IMR-90 (cell line): ENCODE measurements around the gene TCERG1L. TPM values are rescaled to one million over a fixed set of nuclear protein-coding genes. Genes with fewer than 3 reads are reported as not detected.

Experiments used
- ATAC-seq: fragments of 200-7000 bp; cut with Tn5 transposase; 2 replicates; pipeline ENCODE4 v1.9.1; 2020; ENCODE audit warnings: low read depth, mild to moderate bottlenecking, moderate library complexity
- BruUV-seq: library from RNA; stranded (reverse); fragments of 400-500 nt; replicated peaks from 2 replicates; lab custom pipeline; 2021; lab: Mats Ljungman, UMichigan
- CTCF ChIA-PET: fragments of 300-600 bp; formaldehyde crosslinking; extraction: SDS; loops from one replicate; lab custom pipeline; 2021; ENCODE audit warnings: antibody characterized with exemption; lab: Yijun Ruan, JAX
- POLR2A ChIA-PET: fragments of 300-600 bp; sonication (Branson Sonifier 250); formaldehyde crosslinking; loops from one replicate; lab custom pipeline; 2022; ENCODE audit warnings: antibody characterized with exemption; ENCODE audit not compliant: unreplicated experiment; lab: Charles Lee
- DNase-seq: peaks from one replicate; pipeline ENCODE4 v3.0.0; 2013
- H2AFZ ChIP-seq: replicated peaks from 2 replicates; pipeline ENCODE3; 2013; ENCODE audit warnings: low read length, mild to moderate bottlenecking; ENCODE audit not compliant: poor library complexity
- H2AK5ac ChIP-seq: 2 replicates; pipeline ENCODE4 v1.6.1; 2013; ENCODE audit warnings: low read depth, low read length, inconsistent platforms
- H2AK9ac ChIP-seq: replicated peaks from 2 replicates; pipeline ENCODE3; 2013; ENCODE audit warnings: mild to moderate bottlenecking, low read depth, low read length, moderate library complexity; ENCODE audit not compliant: poor library complexity
- H2BK120ac ChIP-seq: 2 replicates; pipeline ENCODE4 v1.6.1; 2013; ENCODE audit warnings: low read depth, low read length, inconsistent platforms
- H2BK15ac ChIP-seq: 3 replicates; pipeline ENCODE4 v1.6.1; 2013; ENCODE audit warnings: low read depth, low read length, inconsistent platforms
- H2BK20ac ChIP-seq: 2 replicates; pipeline ENCODE4 v1.6.1; 2013; ENCODE audit warnings: low read depth, mild to moderate bottlenecking, inconsistent platforms, low read length, moderate library complexity
- H2BK5ac ChIP-seq: 2 replicates; pipeline ENCODE4 v1.6.1; 2013; ENCODE audit warnings: mild to moderate bottlenecking, low read depth, low read length, inconsistent platforms; ENCODE audit not compliant: poor library complexity, severe bottlenecking
- H3K14ac ChIP-seq: replicated peaks from 2 replicates; pipeline ENCODE4 v1.6.1; 2013; ENCODE audit warnings: low read depth, low read length, inconsistent platforms
- H3K18ac ChIP-seq: 2 replicates; pipeline ENCODE4 v1.6.1; 2013; ENCODE audit warnings: low read depth, low read length, control low read depth
- H3K23ac ChIP-seq: 2 replicates; pipeline ENCODE4 v1.6.1; 2013; ENCODE audit warnings: low read depth, low read length, inconsistent platforms
- H3K27ac ChIP-seq: 2 replicates; pipeline ENCODE4 v1.5.1; 2013; ENCODE audit warnings: mild to moderate bottlenecking, control low read depth, low read length; ENCODE audit not compliant: insufficient read depth
- H3K27me3 ChIP-seq: 2 replicates; pipeline ENCODE4 v1.6.1; 2013; ENCODE audit warnings: low read length; ENCODE audit not compliant: control insufficient read depth, insufficient read depth
- H3K36me3 ChIP-seq: 2 replicates; pipeline ENCODE4 v1.6.1; 2013; ENCODE audit warnings: low read length, mixed read lengths; ENCODE audit not compliant: control insufficient read depth, insufficient read depth
- H3K4ac ChIP-seq: 2 replicates; pipeline ENCODE4 v1.6.1; 2013; ENCODE audit warnings: low read depth, low read length, inconsistent platforms
- H3K4me1 ChIP-seq: 2 replicates; pipeline ENCODE4 v1.6.1; 2013; ENCODE audit warnings: low read length, mixed read lengths; ENCODE audit not compliant: control insufficient read depth, insufficient read depth
- H3K4me2 ChIP-seq: 2 replicates; pipeline ENCODE4 v1.6.1; 2013; ENCODE audit warnings: low read depth, mild to moderate bottlenecking, control low read depth, low read length, moderate library complexity
- H3K4me3 ChIP-seq: 2 replicates; pipeline ENCODE4 v1.5.1; 2013; ENCODE audit warnings: low read depth, mild to moderate bottlenecking, control low read depth, low read length, moderate library complexity; ENCODE audit not compliant: insufficient read depth
- H3K56ac ChIP-seq: 2 replicates; pipeline ENCODE4 v1.6.1; 2013; ENCODE audit warnings: low read length, inconsistent platforms; ENCODE audit not compliant: insufficient read depth; ENCODE audit errors: extremely low read depth
- H3K79me1 ChIP-seq, 2 experiments: 2 replicates each; pipeline ENCODE4 v1.6.1; 2013; ENCODE audit warnings: low read length in 2 of 2, inconsistent platforms in 1 of 2, low read depth in 1 of 2
- H3K9ac ChIP-seq: 2 replicates; pipeline ENCODE4 v1.6.1; 2013; ENCODE audit warnings: low read depth, low read length, control low read depth
- H3K9me1 ChIP-seq: 2 replicates; pipeline ENCODE4 v1.6.1; 2013; ENCODE audit warnings: low read length, inconsistent platforms; ENCODE audit not compliant: insufficient read depth
- H3K9me3 ChIP-seq: 2 replicates; pipeline ENCODE4 v1.6.1; 2013; ENCODE audit warnings: low read length; ENCODE audit not compliant: control insufficient read depth, insufficient read depth
- H4K20me1 ChIP-seq: 2 replicates; pipeline ENCODE4 v1.6.1; 2013; ENCODE audit warnings: low read length, inconsistent platforms; ENCODE audit not compliant: insufficient read depth
- H4K5ac ChIP-seq: 2 replicates; pipeline ENCODE4 v1.6.1; 2013; ENCODE audit warnings: mild to moderate bottlenecking, low read depth, low read length, control low read depth
- H4K8ac ChIP-seq, 2 experiments: 2 replicates each; pipeline ENCODE4 v1.6.1; 2013; ENCODE audit warnings: low read depth in 2 of 2, low read length in 2 of 2, control low read depth in 1 of 2, inconsistent platforms in 1 of 2
- H4K91ac ChIP-seq: 2 replicates; pipeline ENCODE4 v1.6.1; 2013; ENCODE audit warnings: low read depth, low read length, inconsistent platforms; ENCODE audit not compliant: insufficient read depth
- RCOR1 ChIP-seq: IDR thresholded peaks from 2 replicates; pipeline ENCODE4 v1.6.1; 2012; ENCODE audit warnings: mild to moderate bottlenecking, low read length, improper control_type of control experiment; ENCODE audit not compliant: insufficient replicate concordance
- WGBS, 2 experiments: methylation state at CpG; one replicate each; pipeline versions ENCODE4 v1.1.5 to v1.1.7; 2013; ENCODE audit warnings: missing lambda C conversion rate in 2 of 2; ENCODE audit not compliant: insufficient read length in 1 of 2; ENCODE audit errors: extremely low coverage in 2 of 2; 5-methylcytosine and 5-hydroxymethylcytosine counted together
- dilution Hi-C: fragments of 300-500 bp; cut with HindIII; formaldehyde crosslinking; loops from one replicate; pipeline ENCODE4 v1.14.3; 2018; ENCODE audit warnings: low sequenced_read_pairs; ENCODE audit not compliant: unreplicated experiment
- in situ Hi-C: fragments of 300-500 bp; cut with MboI; formaldehyde crosslinking; loops from 3 replicates; pipeline ENCODE4 v1.14.3; 2019; ENCODE audit warnings: low sequenced_read_pairs, inconsistent platforms, mixed read lengths
- intact Hi-C: fragments of 100-400 bp; cut with micrococcal nuclease; formaldehyde crosslinking; loops from 2 replicates; pipeline ENCODE4 v1.10.0; 2022
- polyA plus RNA-seq, 3 experiments: library from polyadenylated mRNA; depleted of rRNA; stranded (reverse); fragments of >200 nt; gene quantifications; 2 replicates each; pipeline ENCODE4 v1.2.3, GENCODE V29; 2012; ENCODE audit warnings: low replicate concordance in 1 of 3
- total RNA-seq: library from RNA; depleted of rRNA; stranded (reverse); fragments of >200 nt; gene quantifications from 2 replicates; pipeline ENCODE4 v1.2.3, GENCODE V29; 2012

Gene TCERG1L
- total and polyA plus RNA-seq, 2 of the 4 experiments (the other 2 are of a cell fraction): not detected

DNA sequence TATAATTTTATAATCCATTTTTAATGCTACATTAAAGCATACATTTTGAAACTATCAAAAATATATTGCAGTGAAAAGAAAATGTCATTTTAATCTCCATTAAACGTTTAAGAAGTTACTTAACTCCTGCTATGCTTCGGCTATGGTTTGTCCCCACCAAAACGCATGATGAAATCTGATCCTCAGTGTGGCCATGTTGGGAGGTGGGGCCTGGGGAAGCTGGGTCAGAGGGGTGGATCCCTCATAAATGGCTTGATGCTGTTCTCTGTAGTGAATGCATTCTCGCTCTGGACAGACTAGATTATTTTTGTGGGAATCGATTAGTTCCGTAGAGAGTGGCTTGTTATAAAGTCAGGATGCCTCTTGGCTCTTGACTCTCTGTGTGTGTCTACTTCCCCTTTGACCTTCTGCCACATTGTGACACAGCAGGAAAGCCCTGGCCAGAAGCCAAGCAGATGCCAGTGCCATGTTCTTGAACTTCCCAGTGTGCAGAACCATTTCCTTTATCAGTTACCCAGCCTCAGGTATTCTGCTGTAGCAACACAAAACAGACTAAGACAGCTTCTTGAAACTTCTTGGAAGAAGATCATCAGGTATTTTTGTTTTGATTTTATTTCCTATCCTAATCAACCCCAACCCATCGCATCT, 77.8 kb downstream of the TCERG1L start:
- no peak overlapping the region for H2BK120ac ChIP-seq
- H4K20me1 ChIP-seq: no peaks in the 10 kb centered on the region
- peaks cover 42% of the 10 kb centered on the region for H3K9me3 ChIP-seq
- H2AFZ ChIP-seq: no peak overlapping the region
- H4K8ac ChIP-seq: no peak overlapping the region
- no peak overlapping the region for H3K14ac ChIP-seq
- H2AK9ac ChIP-seq: no peak overlapping the region
- H3K9ac ChIP-seq: no peak overlapping the region
- no peak for ATAC-seq
- H3K23ac ChIP-seq: no peak overlapping the region
- no peak overlapping the region for H3K4ac ChIP-seq
- no peak overlapping the region for H4K91ac ChIP-seq
- dilution Hi-C loops (no loop called here), intact Hi-C loops (no loop called here), in situ Hi-C loops (no loop called here)
- no peak overlapping the region for H2BK15ac ChIP-seq
- no TSS peak for BruUV-seq
- no peaks in the 10 kb centered on the region for H3K79me1 ChIP-seq
- H3K18ac ChIP-seq: no peak overlapping the region
- H4K5ac ChIP-seq: no peak overlapping the region
- no peaks in the 10 kb centered on the region for H3K36me3 ChIP-seq
- H3K9me1 ChIP-seq: no peaks in the 10 kb centered on the region
- no peak overlapping the region for H2AK5ac ChIP-seq
- H3K56ac ChIP-seq: no peak overlapping the region
- no CpG with 5 or more reads among the region's 7 CpGs for WGBS, 2 experiments
- no peak for TF ChIP-seq RCOR1
- no peak overlapping the region for H3K27ac ChIP-seq
- H3K4me3 ChIP-seq: no peak overlapping the region
- no peaks in the 10 kb centered on the region for H3K27me3 ChIP-seq
- DNase-seq: no peak
- ChIA-PET CTCF (no interaction called here), POLR2A (no interaction called here)
- H2BK5ac ChIP-seq: no peak overlapping the region
- no peaks in the 10 kb centered on the region for H3K4me1 ChIP-seq
- H2BK20ac ChIP-seq: no peak overlapping the region
- H3K4me2 ChIP-seq: no peak overlapping the region
